Measurements from ENCODE around the gene INPP4A.

Gene INPP4A

GRCh38 chr2:98540536-98540935 lies 95.9 kb downstream of the INPP4A start:
- DNase-seq (ENCODE audit: low read depth, low spot score): no peak

- no peak for DNase-seq (ENCODE audit: low read depth, low spot score)
Observed at GRCh38 chr2:98541489-98541888, 96.8 kb downstream of the INPP4A start.

GRCh38 chr2:98541906-98542305 lies 97.2 kb downstream of the INPP4A start:
- DNase-seq (ENCODE audit: low read depth, low spot score): no peak

GRCh38 chr2:98543214-98543613 lies 98.6 kb downstream of the INPP4A start:
- DNase-seq (ENCODE audit: low read depth, low spot score): no peak

- no peak for DNase-seq (ENCODE audit: low read depth, low spot score)
Observed at GRCh38 chr2:98543842-98544241, 99.2 kb downstream of the INPP4A start.

GRCh38 chr2:98545591-98545990 lies 100.9 kb downstream of the INPP4A start:
- no peak for DNase-seq (ENCODE audit: low read depth, low spot score)

GRCh38 chr2:98546186-98546585 lies 101.5 kb downstream of the INPP4A start:
- DNase-seq (ENCODE audit: low read depth, low spot score): no peak

- DNase-seq (ENCODE audit: low read depth, low spot score): no peak
Observed at GRCh38 chr2:98547092-98547790, 102.6 kb downstream of the INPP4A start.

- no peak for DNase-seq (ENCODE audit: low read depth, low spot score)
Observed at GRCh38 chr2:98548920-98549818, 104.5 kb downstream of the INPP4A start.

GRCh38 chr2:98550165-98550564 lies 105.5 kb downstream of the INPP4A start:
- DNase-seq (ENCODE audit: low read depth, low spot score): no peak

GRCh38 chr2:98551316-98551715 lies 106.7 kb downstream of the INPP4A start:
- no peak for DNase-seq (ENCODE audit: low read depth, low spot score)

- DNase-seq (ENCODE audit: low read depth, low spot score): no peak
Observed at GRCh38 chr2:98552499-98553179, 108.0 kb downstream of the INPP4A start.

GRCh38 chr2:98554116-98554861 lies 109.6 kb downstream of the INPP4A start:
- DNase-seq (ENCODE audit: low read depth, low spot score): no peak

GRCh38 chr2:98555696-98556095 lies 111.0 kb downstream of the INPP4A start:
- no peak for DNase-seq (ENCODE audit: low read depth, low spot score)

- no peak for DNase-seq (ENCODE audit: low read depth, low spot score)
Observed at GRCh38 chr2:98556344-98557033, 111.8 kb downstream of the INPP4A start.

GRCh38 chr2:98558852-98559530 lies 114.3 kb downstream of the INPP4A start:
- DNase-seq (ENCODE audit: low read depth, low spot score): no peak

GRCh38 chr2:98559581-98559980 lies 114.9 kb downstream of the INPP4A start:
- DNase-seq (ENCODE audit: low read depth, low spot score): no peak

- DNase-seq (ENCODE audit: low read depth, low spot score): no peak
Observed at GRCh38 chr2:98560256-98560771, 115.7 kb downstream of the INPP4A start.

GRCh38 chr2:98561018-98561417 lies 116.4 kb downstream of the INPP4A start:
- no peak for DNase-seq (ENCODE audit: low read depth, low spot score)

Measured in smooth muscle cell of the brain vasculature (primary cell).